ENCODE results near the gene TANC1.

The TANC1 gene

GRCh38 chr2:159096901-159097300, 128.5 kb downstream of the TANC1 start:
- TF ChIP-seq CTCF (IDR thresholded peaks at IDR 0.05; ENCODE audit: low read length, missing control alignments), result no peak
- DNase-seq (ENCODE audit: low read depth), result peak; percentile 40
- no peak overlapping the region for H3K4me3 ChIP-seq (replicated peaks; ENCODE audit: low read depth, low read length)

- DNase-seq (ENCODE audit: low read depth), result no peak
- TF ChIP-seq CTCF (IDR thresholded peaks at IDR 0.05; ENCODE audit: low read length, missing control alignments), result no peak
- H3K4me3 ChIP-seq (replicated peaks; ENCODE audit: low read depth, low read length), result no peak overlapping the region
These were observed 129.9 kb downstream of the TANC1 start for GRCh38 chr2:159098361-159098760.

- DNase-seq (ENCODE audit: low read depth), result peak; percentile 86
- no peak for TF ChIP-seq CTCF (IDR thresholded peaks at IDR 0.05; ENCODE audit: low read length, missing control alignments)
These were observed 130.5 kb downstream of the TANC1 start for GRCh38 chr2:159098921-159099411.

GRCh38 chr2:159101755-159102489, 133.5 kb downstream of the TANC1 start:
- TF ChIP-seq CTCF (IDR thresholded peaks at IDR 0.05; ENCODE audit: low read length, missing control alignments), result no peak

More at GRCh38 chr2:159098921-159099411, 130.5 kb downstream of the TANC1 start:
- H3K4me3 ChIP-seq (replicated peaks; ENCODE audit: low read depth, low read length), result no peak overlapping the region

GRCh38 chr2:159103411-159103810, 135.0 kb downstream of the TANC1 start:
- H3K4me3 ChIP-seq (replicated peaks; ENCODE audit: low read depth, low read length), result no peak overlapping the region
- TF ChIP-seq CTCF (IDR thresholded peaks at IDR 0.05; ENCODE audit: low read length, missing control alignments), result no peak

More at GRCh38 chr2:159101755-159102489, 133.5 kb downstream of the TANC1 start:
- DNase-seq (ENCODE audit: low read depth), result no peak
- no peak overlapping the region for H3K4me3 ChIP-seq (replicated peaks; ENCODE audit: low read depth, low read length)

GRCh38 chr2:159106109-159106508, 137.7 kb downstream of the TANC1 start:
- no peak for TF ChIP-seq CTCF (IDR thresholded peaks at IDR 0.05; ENCODE audit: low read length, missing control alignments)
- no peak overlapping the region for H3K4me3 ChIP-seq (replicated peaks; ENCODE audit: low read depth, low read length)
- peak; percentile 73 for DNase-seq (ENCODE audit: low read depth)

More at GRCh38 chr2:159103411-159103810, 135.0 kb downstream of the TANC1 start:
- peak; percentile 40 for DNase-seq (ENCODE audit: low read depth)
